T-helper 2 cell (primary cell): ENCODE measurements around the gene ZNF451.
"Not testable (repeated sequence)": the region's sequence is repeated elsewhere in the genome, so short reads cannot be mapped to it uniquely, and the experiment has no call there.

Experiments used
- DNase-seq, 5 experiments: peaks; one replicate each; pipeline versions ENCODE4 v3.0.0 to v3.0.0-alpha.2; 2012 to 2022
- total RNA-seq, 2 donors: gene quantifications; one replicate each; lab custom pipeline; 2026; lab: John Stamatoyannopoulos, UW

The ZNF451 gene
- total RNA-seq, result 247 to 332 reads per million in 2 donors

GRCh38 chr6:57089687-57090457, at the start of gene ZNF451:
Gene ZNF451, plus strand, starts transcription at chr6:57090188. Its CDS starts 66 bp downstream, at chr6:57090254.
- peak; percentile 91 to 98 (median 96) for DNase-seq

- not testable (repeated sequence) for DNase-seq
These were observed 45.9 kb upstream of the ZNF451 start for GRCh38 chr6:57044061-57044460.

- no peak for DNase-seq
These were observed 45.4 kb upstream of the ZNF451 start for GRCh38 chr6:57044568-57044967.

- peak; percentile 51 to 83 (median 72) for DNase-seq
These were observed 43.4 kb upstream of the ZNF451 start, which contains the start of gene KIAA1586 for GRCh38 chr6:57046332-57047256. Gene KIAA1586, plus strand, starts transcription at chr6:57046693. Its CDS starts 63 bp downstream, at chr6:57046756.

GRCh38 chr6:57047257-57047585, 42.8 kb upstream of the ZNF451 start:
- not testable (repeated sequence) for DNase-seq

- not testable (repeated sequence) for DNase-seq
These were observed 42.1 kb upstream of the ZNF451 start for GRCh38 chr6:57047859-57048258.

GRCh38 chr6:57048577-57048976, 41.4 kb upstream of the ZNF451 start:
- no peak for DNase-seq

- no peak for DNase-seq
These were observed 26.1 kb upstream of the ZNF451 start for GRCh38 chr6:57063847-57064246.

GRCh38 chr6:57064809-57065208, 25.2 kb upstream of the ZNF451 start:
- DNase-seq, result no peak

- no peak for DNase-seq
These were observed 21.9 kb upstream of the ZNF451 start for GRCh38 chr6:57068061-57068460.

- DNase-seq, result no peak
These were observed 20.8 kb upstream of the ZNF451 start for GRCh38 chr6:57069228-57069627.

GRCh38 chr6:57069920-57070331, 20.1 kb upstream of the ZNF451 start:
- DNase-seq, result no peak

- DNase-seq, result peak in 1 of 5 experiments; percentile 6
These were observed 17.9 kb upstream of the ZNF451 start for GRCh38 chr6:57072108-57072507.

GRCh38 chr6:57074383-57074782, 15.6 kb upstream of the ZNF451 start:
- no peak for DNase-seq

- DNase-seq, result no peak
These were observed 14.9 kb upstream of the ZNF451 start for GRCh38 chr6:57075092-57075491.

- no peak for DNase-seq
These were observed 11.3 kb upstream of the ZNF451 start for GRCh38 chr6:57078531-57079207.

- no peak for DNase-seq
These were observed 4.5 kb upstream of the ZNF451 start for GRCh38 chr6:57085471-57085870.

- no peak for DNase-seq
These were observed 3.1 kb upstream of the ZNF451 start for GRCh38 chr6:57086843-57087242.

- DNase-seq, result no peak
These were observed 2.1 kb upstream of the ZNF451 start for GRCh38 chr6:57087916-57088315.

GRCh38 chr6:57089265-57089664, 723 bp upstream of the ZNF451 start:
- no peak for DNase-seq

- DNase-seq, result not testable (repeated sequence)
These were observed 575 bp downstream of the ZNF451 start for GRCh38 chr6:57090458-57091067.

GRCh38 chr6:57091375-57091774, 1.4 kb downstream of the ZNF451 start:
- not testable (repeated sequence) for DNase-seq
